GM12892 (cell line): ENCODE results near the gene FZR1.

Source experiments
- POLR2A ChIP-seq: IDR thresholded peaks from 2 replicates; pipeline ENCODE4 v1.6.1; 2011; ENCODE audit warnings: low read depth, low read length, control low read depth
- POLR2AphosphoS5 ChIP-seq: IDR thresholded peaks from 2 replicates; pipeline ENCODE4 v1.6.1; 2011; ENCODE audit warnings: low read depth, low read length, control low read depth

DNA sequence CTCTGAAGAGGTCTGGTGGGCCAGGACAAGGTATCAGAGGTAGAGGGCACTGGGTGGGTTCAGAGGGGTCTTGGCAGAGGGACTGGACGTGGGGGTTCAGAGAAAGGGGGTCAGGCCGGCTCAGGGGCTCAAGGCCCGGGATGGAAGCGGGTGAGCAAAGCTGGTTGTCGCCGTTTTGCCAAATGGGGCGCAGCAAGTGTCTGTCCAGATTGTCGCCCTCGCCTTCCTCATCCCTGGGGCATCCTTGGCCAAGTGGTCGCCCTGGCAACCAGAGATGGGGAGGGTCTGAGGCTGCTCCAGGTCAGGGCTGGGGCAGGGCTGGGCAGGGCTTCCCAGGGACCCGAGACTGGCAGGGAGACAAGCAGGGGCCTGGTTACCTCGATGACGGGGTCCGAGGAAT is 12.5 kb upstream of the FZR1 start:
- TF ChIP-seq POLR2AphosphoS5 (no peak), POLR2A (no peak)
